PFSK-1 (cell line): ENCODE results near the gene KPNA1.

Source experiments
- FOXP2 ChIP-seq: optimal IDR thresholded peaks from 2 replicates; pipeline ENCODE3; 2011; ENCODE audit warnings: borderline replicate concordance, control low read depth, inconsistent platforms; ENCODE audit not compliant: insufficient read depth; ENCODE audit errors: extremely low read length, extremely low read depth
- POLR2AphosphoS5 ChIP-seq: IDR thresholded peaks from 2 replicates; pipeline ENCODE4 v1.6.1; 2012; ENCODE audit warnings: low read depth, mild to moderate bottlenecking, control low read depth, low read length, moderate library complexity
- SIN3A ChIP-seq: IDR thresholded peaks from 2 replicates; pipeline ENCODE4 v1.6.1; 2012; ENCODE audit warnings: mild to moderate bottlenecking, low read length, moderate library complexity, borderline replicate concordance; ENCODE audit not compliant: insufficient read depth
- TAF1 ChIP-seq: IDR thresholded peaks from 2 replicates; pipeline ENCODE4 v1.6.1; 2012; ENCODE audit warnings: low read length, control low read depth, borderline replicate concordance; ENCODE audit not compliant: insufficient read depth
- TF ChIP-seq, protein P1 (sequence below), 2 experiments: IDR thresholded peaks; 2 replicates each; pipeline versions ENCODE4 v1.6.1 to v1.8.0; 2011 to 2012; ENCODE audit warnings: low read depth in 2 of 2, low read length in 2 of 2, control low read depth in 1 of 2, inconsistent platforms in 1 of 2, mild to moderate bottlenecking in 1 of 2, moderate library complexity in 1 of 2; ENCODE audit not compliant: insufficient read depth in 1 of 2

KPNA1 gene

DNA sequence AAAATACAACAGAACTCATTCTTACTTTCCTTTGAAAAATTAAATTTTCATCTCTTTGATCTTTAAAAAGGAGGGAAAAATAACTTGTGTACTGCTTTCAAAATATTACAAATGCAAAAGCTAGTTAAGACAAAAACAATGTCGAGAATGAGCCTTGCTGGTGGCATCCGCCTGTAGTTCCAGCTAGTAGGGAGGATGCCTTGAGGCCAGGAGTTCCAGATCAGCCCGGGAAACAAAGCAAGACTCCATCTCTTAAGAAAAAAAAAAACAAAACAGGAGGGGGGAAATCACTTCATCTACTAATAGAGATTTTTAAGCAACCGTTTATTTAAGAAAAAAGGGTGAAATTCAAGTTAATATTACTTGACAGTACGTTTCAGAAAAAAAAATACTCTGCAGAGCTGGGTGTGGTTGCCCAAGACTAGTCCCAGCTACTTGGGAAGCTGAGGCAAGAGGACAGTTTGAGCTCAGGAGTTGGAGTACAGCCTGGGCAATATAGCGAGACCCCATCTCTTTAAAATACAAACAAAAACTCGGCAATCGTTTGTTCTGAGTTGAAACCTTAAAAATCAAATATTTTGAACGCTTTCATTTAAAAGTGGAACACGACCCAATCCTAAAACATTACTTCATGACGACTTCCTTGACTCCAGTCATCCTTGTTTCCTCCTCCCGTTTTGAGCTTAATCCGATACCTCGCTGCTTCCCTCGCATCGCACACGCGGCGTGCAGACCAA, 1.2 kb downstream of the KPNA1 start:
- TF ChIP-seq SIN3A, result peak; percentile 77; the same call in 1 of the 2 replicates
- no peak for TF ChIP-seq POLR2AphosphoS5
- TF ChIP-seq, protein P1, sequence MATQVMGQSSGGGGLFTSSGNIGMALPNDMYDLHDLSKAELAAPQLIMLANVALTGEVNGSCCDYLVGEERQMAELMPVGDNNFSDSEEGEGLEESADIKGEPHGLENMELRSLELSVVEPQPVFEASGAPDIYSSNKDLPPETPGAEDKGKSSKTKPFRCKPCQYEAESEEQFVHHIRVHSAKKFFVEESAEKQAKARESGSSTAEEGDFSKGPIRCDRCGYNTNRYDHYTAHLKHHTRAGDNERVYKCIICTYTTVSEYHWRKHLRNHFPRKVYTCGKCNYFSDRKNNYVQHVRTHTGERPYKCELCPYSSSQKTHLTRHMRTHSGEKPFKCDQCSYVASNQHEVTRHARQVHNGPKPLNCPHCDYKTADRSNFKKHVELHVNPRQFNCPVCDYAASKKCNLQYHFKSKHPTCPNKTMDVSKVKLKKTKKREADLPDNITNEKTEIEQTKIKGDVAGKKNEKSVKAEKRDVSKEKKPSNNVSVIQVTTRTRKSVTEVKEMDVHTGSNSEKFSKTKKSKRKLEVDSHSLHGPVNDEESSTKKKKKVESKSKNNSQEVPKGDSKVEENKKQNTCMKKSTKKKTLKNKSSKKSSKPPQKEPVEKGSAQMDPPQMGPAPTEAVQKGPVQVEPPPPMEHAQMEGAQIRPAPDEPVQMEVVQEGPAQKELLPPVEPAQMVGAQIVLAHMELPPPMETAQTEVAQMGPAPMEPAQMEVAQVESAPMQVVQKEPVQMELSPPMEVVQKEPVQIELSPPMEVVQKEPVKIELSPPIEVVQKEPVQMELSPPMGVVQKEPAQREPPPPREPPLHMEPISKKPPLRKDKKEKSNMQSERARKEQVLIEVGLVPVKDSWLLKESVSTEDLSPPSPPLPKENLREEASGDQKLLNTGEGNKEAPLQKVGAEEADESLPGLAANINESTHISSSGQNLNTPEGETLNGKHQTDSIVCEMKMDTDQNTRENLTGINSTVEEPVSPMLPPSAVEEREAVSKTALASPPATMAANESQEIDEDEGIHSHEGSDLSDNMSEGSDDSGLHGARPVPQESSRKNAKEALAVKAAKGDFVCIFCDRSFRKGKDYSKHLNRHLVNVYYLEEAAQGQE (IDR thresholded peaks at IDR 0.05; ENCODE audit: insufficient read depth in 1 of 2, low read depth in 2 of 2, low read length in 2 of 2), result no peak
- TF ChIP-seq FOXP2, result no peak

DNA sequence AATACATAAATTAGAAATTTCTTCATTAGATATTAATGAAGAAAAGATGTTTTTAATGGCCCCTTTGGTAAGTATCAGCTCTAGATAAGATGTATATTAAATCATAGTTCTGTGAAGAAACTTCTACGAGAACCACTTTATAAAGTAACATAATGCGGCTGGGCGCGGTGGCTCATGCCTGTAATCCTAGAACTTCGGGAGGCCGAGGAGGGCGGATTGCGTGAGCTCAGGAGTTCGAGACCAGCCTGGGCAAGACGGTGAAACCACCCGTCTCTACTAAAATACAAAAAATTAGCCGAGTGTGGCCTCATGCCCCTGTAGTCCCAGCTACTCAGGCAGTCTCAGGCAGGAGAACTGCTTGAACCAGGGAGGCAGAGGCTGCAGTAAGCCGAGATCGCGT, 2.5 kb downstream of the KPNA1 start:
- TF ChIP-seq SIN3A, result no peak
- no peak for TF ChIP-seq FOXP2

DNA sequence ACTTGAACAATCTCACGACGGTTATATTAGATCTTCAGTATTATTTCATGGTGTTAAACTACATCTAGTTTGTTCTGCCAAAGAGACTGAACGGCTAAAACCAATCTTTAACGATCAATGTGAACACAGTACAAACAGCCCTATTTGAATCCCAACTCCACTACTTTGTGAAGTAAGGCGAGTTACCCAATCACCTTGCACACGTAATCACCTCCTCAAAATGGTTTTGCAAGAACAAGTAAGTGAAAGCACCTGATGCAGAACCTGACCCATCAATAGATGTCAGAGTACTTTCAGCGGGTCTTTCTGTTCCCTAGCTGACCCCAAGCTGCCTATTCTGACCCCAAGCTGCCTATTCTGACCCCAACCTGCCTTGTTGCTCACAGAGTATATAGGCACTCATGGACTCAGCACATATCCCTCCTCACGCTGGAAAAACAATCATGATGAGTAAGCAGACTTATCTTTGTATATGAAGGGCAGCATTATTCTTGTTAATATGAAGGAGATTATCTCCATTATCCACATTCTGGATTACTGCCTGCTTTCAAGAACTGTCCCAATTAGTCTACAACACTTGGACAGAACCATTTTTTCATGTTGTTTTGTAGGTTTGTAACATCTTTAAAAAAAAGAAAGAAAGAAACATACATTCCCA, 3.7 kb downstream of the KPNA1 start:
- TF ChIP-seq SIN3A, result no peak

DNA sequence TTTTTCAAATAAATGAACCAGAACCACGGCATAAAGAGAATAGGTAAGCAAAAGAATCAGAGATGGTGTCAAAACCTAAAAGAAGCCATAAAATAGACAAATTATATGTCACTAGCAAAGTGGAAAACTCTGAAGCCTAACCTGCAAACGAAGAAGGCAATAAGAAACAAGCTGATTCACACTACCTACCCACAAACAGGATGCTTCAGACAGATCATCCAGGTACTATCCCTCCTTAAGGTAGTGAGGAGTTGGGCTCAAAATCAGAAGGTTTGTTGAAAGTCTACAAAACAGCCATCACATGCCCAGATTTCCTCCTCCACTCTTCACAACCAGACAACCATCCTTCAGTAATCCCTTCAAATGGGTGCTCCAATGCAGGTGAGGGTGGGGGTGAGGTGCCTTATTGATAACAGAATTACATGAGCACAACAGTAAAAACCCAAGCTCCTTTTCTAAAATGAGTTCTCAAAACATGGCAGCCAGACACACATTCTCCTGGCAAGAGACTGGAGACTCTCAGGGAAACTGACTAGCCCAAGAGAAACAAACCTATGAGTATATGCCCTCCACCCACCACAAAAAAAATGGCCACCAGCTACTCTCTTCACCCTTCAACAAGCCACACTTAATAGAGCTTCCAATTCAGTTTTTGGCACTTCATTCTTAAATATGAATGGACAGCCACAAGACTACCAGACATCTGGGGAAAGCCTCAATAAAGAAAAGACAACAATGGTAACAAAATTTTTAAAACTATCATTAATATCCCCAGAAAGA, 6.4 kb downstream of the KPNA1 start:
- TF ChIP-seq, protein P1 (IDR thresholded peaks at IDR 0.05; ENCODE audit: insufficient read depth in 1 of 2, low read depth in 2 of 2, low read length in 2 of 2), result no peak
- TF ChIP-seq SIN3A (no peak), POLR2AphosphoS5 (no peak), TAF1 (no peak), FOXP2 (no peak)

DNA sequence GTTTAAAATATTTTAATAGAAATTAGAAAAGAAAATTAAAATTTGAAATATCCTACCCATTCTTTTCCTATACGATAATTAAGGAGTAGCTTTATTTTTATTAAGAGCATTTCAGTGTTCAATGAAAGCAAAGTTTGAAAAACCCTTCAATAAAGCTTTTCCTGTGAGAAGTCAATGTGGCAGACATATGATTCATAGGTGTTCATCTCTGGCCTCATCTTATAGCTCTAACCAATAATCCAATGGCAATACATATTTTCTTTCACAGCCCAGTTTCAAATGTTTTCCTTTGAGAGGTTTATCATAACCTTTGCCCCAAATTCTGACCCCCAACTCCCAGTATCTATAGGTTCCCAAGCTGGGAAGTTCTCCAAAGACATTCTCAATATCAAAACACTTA, 8.3 kb downstream of the KPNA1 start:
- TF ChIP-seq, protein P1 (IDR thresholded peaks at IDR 0.05; ENCODE audit: insufficient read depth in 1 of 2, low read depth in 2 of 2, low read length in 2 of 2), result no peak
- TF ChIP-seq POLR2AphosphoS5, result no peak
- no peak for TF ChIP-seq TAF1
- no peak for TF ChIP-seq FOXP2
- no peak for TF ChIP-seq SIN3A

DNA sequence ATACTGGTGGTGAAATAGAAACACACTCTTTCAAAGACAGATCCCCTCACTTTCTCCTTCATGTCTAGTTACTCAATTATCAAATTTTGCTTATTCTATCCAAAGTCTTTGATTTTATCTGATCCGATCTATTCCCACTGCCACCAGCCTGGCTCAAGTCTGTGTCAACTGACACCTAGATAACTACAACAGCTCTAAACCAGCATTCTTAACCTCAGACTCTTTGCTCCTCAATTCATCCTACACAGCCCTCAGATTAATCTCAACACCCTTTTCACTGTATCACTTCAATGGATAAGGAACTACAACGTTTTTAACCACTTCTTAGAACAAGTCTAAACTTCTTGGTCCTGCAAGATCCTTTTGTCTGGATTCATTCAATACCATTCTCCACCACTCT, 9.1 kb downstream of the KPNA1 start:
- TF ChIP-seq TAF1 (no peak), SIN3A (no peak), POLR2AphosphoS5 (no peak), FOXP2 (no peak)
- TF ChIP-seq, protein P1 (IDR thresholded peaks at IDR 0.05; ENCODE audit: insufficient read depth in 1 of 2, low read depth in 2 of 2, low read length in 2 of 2), result no peak
